Measurements from ENCODE around the gene EXOC3L1.

The EXOC3L1 gene

GRCh38 chr16:67190041-67190440 is at the start of gene EXOC3L1:
TSS of gene EXOC3L1 (minus strand) at chr16:67190136. CDS start at chr16:67189676, 460 bp downstream.
- DNase-seq (ENCODE audit: low spot score), result no peak

- no peak for DNase-seq (ENCODE audit: low spot score)
Measured at GRCh38 chr16:67238806-67239470, 49.0 kb upstream of the EXOC3L1 start.

- DNase-seq (ENCODE audit: low spot score), result no peak
Measured at GRCh38 chr16:67238278-67238575, 48.3 kb upstream of the EXOC3L1 start.

GRCh38 chr16:67237396-67238277 is 47.7 kb upstream of the EXOC3L1 start:
- no peak for DNase-seq (ENCODE audit: low spot score)

GRCh38 chr16:67236563-67237395 is 46.8 kb upstream of the EXOC3L1 start:
- DNase-seq (ENCODE audit: low spot score), result peak; percentile 47

GRCh38 chr16:67235816-67236562 is 46.1 kb upstream of the EXOC3L1 start:
- no peak for DNase-seq (ENCODE audit: low spot score)

- no peak for DNase-seq (ENCODE audit: low spot score)
Measured at GRCh38 chr16:67234180-67234597, 44.3 kb upstream of the EXOC3L1 start.

GRCh38 chr16:67233596-67233995 is 43.7 kb upstream of the EXOC3L1 start:
- no peak for DNase-seq (ENCODE audit: low spot score)

- no peak for DNase-seq (ENCODE audit: low spot score)
Measured at GRCh38 chr16:67230809-67231660, 41.1 kb upstream of the EXOC3L1 start.

GRCh38 chr16:67229906-67230808 is 40.2 kb upstream of the EXOC3L1 start:
- no peak for DNase-seq (ENCODE audit: low spot score)

GRCh38 chr16:67228905-67229304 is 39.0 kb upstream of the EXOC3L1 start:
- no peak for DNase-seq (ENCODE audit: low spot score)

- no peak for DNase-seq (ENCODE audit: low spot score)
Measured at GRCh38 chr16:67228034-67228785, 38.3 kb upstream of the EXOC3L1 start.

GRCh38 chr16:67227567-67227921 is 37.6 kb upstream of the EXOC3L1 start:
- no peak for DNase-seq (ENCODE audit: low spot score)

GRCh38 chr16:67226804-67227566 is 37.0 kb upstream of the EXOC3L1 start, which contains the start of gene TMEM208:
TSS of gene TMEM208 (plus strand) at chr16:67227130. CDS start at chr16:67227219, 89 bp downstream.
- DNase-seq (ENCODE audit: low spot score), result peak; percentile 99

- no peak for DNase-seq (ENCODE audit: low spot score)
Measured at GRCh38 chr16:67226295-67226803, 36.4 kb upstream of the EXOC3L1 start.

- no peak for DNase-seq (ENCODE audit: low spot score)
Measured at GRCh38 chr16:67223992-67224391, 34.1 kb upstream of the EXOC3L1 start.

- no peak for DNase-seq (ENCODE audit: low spot score)
Measured at GRCh38 chr16:67216612-67217490, 26.9 kb upstream of the EXOC3L1 start.
